Inferior parietal cortex (tissue), 1 donor: ENCODE measurements around the gene PRKRIP1.
"Not testable (repeated sequence)": the region's sequence is repeated elsewhere in the genome, so short reads cannot be mapped to it uniquely, and the experiment has no call there.

Source experiments
- DNase-seq: peaks from one replicate; pipeline ENCODE4 v3.0.0-alpha.2; 2016; ENCODE audit errors: extremely low spot score

Gene PRKRIP1

GRCh38 chr7:102431617-102432298 is 35.6 kb downstream of the PRKRIP1 start:
- peak; percentile 64 for DNase-seq

- no peak for DNase-seq
These were observed 36.5 kb downstream of the PRKRIP1 start for GRCh38 chr7:102432442-102433218.

- DNase-seq, result peak; percentile 64
These were observed 37.3 kb downstream of the PRKRIP1 start, which contains the start of gene ORAI2 for GRCh38 chr7:102433219-102434038. Gene ORAI2, plus strand, starts transcription at chr7:102433575. Its CDS starts 5,382 bp downstream, at chr7:102438957.

GRCh38 chr7:102434039-102434486 is 37.9 kb downstream of the PRKRIP1 start:
- no peak for DNase-seq

GRCh38 chr7:102436118-102436517 is 40.0 kb downstream of the PRKRIP1 start:
- DNase-seq, result no peak

- no peak for DNase-seq
These were observed 44.0 kb downstream of the PRKRIP1 start for GRCh38 chr7:102439963-102440795.

GRCh38 chr7:102444961-102445673 is 49.0 kb downstream of the PRKRIP1 start:
- DNase-seq, result no peak

- DNase-seq, result no peak
These were observed 49.5 kb downstream of the PRKRIP1 start for GRCh38 chr7:102445674-102446071.

GRCh38 chr7:102446387-102447156 is 50.4 kb downstream of the PRKRIP1 start:
- no peak for DNase-seq

GRCh38 chr7:102447311-102447710 is 51.1 kb downstream of the PRKRIP1 start:
- no peak for DNase-seq

GRCh38 chr7:102449136-102449535 is 53.0 kb downstream of the PRKRIP1 start:
- DNase-seq, result no peak

GRCh38 chr7:102450242-102450641 is 54.1 kb downstream of the PRKRIP1 start:
- no peak for DNase-seq

GRCh38 chr7:102451371-102452054 is 55.4 kb downstream of the PRKRIP1 start:
- no peak for DNase-seq

- no peak for DNase-seq
These were observed 56.3 kb downstream of the PRKRIP1 start for GRCh38 chr7:102452451-102452850.

GRCh38 chr7:102453319-102453718 is 57.2 kb downstream of the PRKRIP1 start:
- no peak for DNase-seq

GRCh38 chr7:102454468-102454867 is 58.3 kb downstream of the PRKRIP1 start:
- DNase-seq, result no peak

- DNase-seq, result not testable (repeated sequence)
These were observed 58.8 kb downstream of the PRKRIP1 start for GRCh38 chr7:102454932-102455331.

GRCh38 chr7:102455596-102455995 is 59.4 kb downstream of the PRKRIP1 start:
- no peak for DNase-seq

- no peak for DNase-seq
These were observed 60.2 kb downstream of the PRKRIP1 start for GRCh38 chr7:102456327-102456726.
